ENCODE measurements around the gene FZD10. TPM values are rescaled to one million over a fixed set of nuclear protein-coding genes. Genes with fewer than 3 reads are reported as not detected.

The FZD10 gene
- total RNA-seq, 2 donors from 2014 or later, result under 0.01 to 0.52 TPM

DNA sequence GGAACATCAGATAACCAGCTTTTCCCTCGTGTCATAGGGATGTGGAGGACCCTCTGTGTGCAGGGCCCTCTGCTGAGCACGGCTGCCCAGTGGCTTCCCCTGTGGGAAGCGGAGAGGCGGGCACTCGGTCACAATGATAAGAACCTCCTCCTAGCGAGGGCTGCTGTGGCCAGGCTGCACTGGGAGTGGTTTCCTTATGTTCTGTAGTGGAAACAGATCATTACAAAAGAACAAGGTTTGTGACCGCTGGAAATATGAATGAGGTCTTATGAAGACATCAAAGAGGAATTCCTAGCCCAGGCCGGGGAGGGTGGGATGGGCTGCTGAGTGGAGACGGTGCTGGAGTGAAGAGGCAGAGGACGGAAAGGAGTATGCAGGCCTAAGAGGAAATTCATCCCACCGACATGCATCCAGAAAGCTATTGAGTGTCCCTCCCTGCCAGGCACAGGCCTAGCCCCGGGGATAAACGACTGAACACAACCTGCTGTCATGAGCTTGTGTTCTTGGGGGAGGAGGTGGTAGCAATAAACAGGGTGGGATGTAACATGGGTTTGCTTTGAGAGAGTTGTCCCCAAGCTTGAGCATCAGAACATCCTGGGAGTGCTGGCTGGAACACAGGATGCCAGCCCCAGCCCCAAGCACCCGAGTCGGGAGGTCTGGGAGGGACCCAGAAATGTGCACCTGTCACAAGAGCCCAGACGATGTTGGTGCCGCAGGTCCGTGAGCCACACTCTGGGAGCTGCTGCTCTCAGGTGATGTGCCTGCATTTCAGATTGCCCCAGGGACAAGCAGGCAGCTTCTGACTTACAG, 37.5 kb downstream of the FZD10 start:
- intact Hi-C loops (cut with DNase I), result no loop called here
- Histone ChIP-seq H3K27ac (no peak overlapping the region), H3K9me3 (no peaks in the 10 kb centered on the region), H3K27me3 (no peaks in the 10 kb centered on the region), H3K4me1 (no peaks in the 10 kb centered on the region), H3K36me3 (replicated peaks in 1 of 2; ENCODE audit: insufficient read depth in 1 of 2, low read depth in 2 of 2) (no peaks in the 10 kb centered on the region), H3K4me3 (no peak overlapping the region)
- 35 to 51% methylated on average over 16 to 18 of the region's 18 CpGs for WGBS, 2 donors
- DNase-seq, result no peak
- TF ChIP-seq, protein P1, sequence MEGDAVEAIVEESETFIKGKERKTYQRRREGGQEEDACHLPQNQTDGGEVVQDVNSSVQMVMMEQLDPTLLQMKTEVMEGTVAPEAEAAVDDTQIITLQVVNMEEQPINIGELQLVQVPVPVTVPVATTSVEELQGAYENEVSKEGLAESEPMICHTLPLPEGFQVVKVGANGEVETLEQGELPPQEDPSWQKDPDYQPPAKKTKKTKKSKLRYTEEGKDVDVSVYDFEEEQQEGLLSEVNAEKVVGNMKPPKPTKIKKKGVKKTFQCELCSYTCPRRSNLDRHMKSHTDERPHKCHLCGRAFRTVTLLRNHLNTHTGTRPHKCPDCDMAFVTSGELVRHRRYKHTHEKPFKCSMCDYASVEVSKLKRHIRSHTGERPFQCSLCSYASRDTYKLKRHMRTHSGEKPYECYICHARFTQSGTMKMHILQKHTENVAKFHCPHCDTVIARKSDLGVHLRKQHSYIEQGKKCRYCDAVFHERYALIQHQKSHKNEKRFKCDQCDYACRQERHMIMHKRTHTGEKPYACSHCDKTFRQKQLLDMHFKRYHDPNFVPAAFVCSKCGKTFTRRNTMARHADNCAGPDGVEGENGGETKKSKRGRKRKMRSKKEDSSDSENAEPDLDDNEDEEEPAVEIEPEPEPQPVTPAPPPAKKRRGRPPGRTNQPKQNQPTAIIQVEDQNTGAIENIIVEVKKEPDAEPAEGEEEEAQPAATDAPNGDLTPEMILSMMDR (IDR thresholded peaks at IDR 0.05), result no peak
- no peak for TF ChIP-seq POLR2A (IDR thresholded peaks at IDR 0.05)
- no peak for ATAC-seq

DNA sequence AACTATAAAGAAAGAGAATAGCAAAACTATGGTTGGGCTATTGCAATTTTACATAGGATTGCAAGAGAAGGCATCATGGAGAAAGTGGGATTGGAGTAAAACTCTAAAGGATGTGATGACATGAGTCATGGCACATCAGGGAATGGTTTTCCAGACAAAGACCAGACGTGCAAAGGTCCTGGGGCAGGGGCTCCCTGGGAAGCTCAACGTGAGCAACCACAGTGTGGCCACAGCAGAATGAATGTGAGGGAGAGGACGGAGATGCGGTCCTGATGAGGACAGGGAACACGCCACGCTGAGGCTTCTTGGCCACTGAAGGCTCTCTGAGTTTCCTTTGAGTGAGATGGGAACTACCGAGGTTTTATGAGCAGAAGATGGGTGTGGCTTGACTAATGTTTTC, 38.2 kb downstream of the FZD10 start:
- no peak for DNase-seq
- Histone ChIP-seq H3K27ac (no peak overlapping the region), H3K4me3 (no peak overlapping the region), H3K9me3 (no peaks in the 10 kb centered on the region), H3K4me1 (no peaks in the 10 kb centered on the region), H3K36me3 (replicated peaks in 1 of 2; ENCODE audit: insufficient read depth in 1 of 2, low read depth in 2 of 2) (no peaks in the 10 kb centered on the region), H3K27me3 (no peaks in the 10 kb centered on the region)
- TF ChIP-seq, protein P1 (IDR thresholded peaks at IDR 0.05), result no peak
- no peak for TF ChIP-seq POLR2A (IDR thresholded peaks at IDR 0.05)
- ATAC-seq, result no peak
- intact Hi-C loops (cut with DNase I), result no loop called here
- 78 to 79% methylated on average over 7 of the region's 7 CpGs for WGBS, 2 donors

DNA sequence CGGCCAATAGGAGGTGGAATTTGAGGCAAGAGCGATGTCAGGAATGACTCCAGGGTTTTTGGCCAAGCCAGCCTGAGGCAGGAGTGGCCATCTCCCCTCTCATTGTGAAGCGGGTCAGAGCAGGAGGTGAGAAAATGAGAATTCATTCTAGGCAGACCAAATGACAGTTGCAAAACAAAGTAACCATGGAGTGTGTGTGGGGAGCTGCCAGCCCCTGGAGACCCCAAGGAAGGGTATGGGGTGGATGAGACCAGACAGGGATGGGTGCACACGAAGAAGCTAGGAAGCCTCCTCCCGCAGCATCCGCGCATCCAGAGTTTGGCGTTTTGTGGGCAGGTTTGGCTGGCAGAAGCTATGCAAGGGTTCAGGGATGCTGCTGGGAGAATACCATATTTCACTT, 38.8 kb downstream of the FZD10 start:
- H3K27ac ChIP-seq, result no peak overlapping the region
- H3K4me1 ChIP-seq, result no peaks in the 10 kb centered on the region
- intact Hi-C loops (cut with DNase I), result no loop called here
- ATAC-seq, result no peak
- DNase-seq, result no peak
- WGBS, 2 donors, result 74 to 88% methylated on average over 8 of the region's 8 CpGs
- no peaks in the 10 kb centered on the region for H3K9me3 ChIP-seq
- no peaks in the 10 kb centered on the region for H3K36me3 ChIP-seq (replicated peaks in 1 of 2; ENCODE audit: insufficient read depth in 1 of 2, low read depth in 2 of 2)
- TF ChIP-seq, protein P1 (IDR thresholded peaks at IDR 0.05), result no peak
- TF ChIP-seq POLR2A (IDR thresholded peaks at IDR 0.05), result no peak
- no peak overlapping the region for H3K4me3 ChIP-seq
- no peaks in the 10 kb centered on the region for H3K27me3 ChIP-seq

DNA sequence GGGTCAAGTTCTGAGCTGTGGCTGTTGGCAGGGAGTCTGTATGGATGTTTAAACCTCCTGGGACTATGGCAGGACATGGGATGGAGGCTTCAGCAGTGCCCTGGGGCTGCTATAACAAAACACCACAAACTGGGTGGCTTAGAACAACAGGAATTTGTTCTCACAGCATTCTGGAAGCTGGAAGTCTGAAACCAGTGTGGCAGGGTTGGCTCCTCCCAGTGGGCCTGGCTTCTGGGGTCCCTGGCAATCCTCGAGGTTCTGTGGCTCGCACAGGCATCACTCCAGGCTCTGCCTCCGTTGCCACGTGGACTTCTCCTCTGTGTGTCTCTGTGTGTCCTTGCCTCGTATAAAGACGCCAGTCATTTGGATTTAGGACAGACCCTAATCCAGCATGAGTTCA, 39.9 kb downstream of the FZD10 start:
- 50 to 56% methylated on average over 5 to 6 of the region's 6 CpGs for WGBS, 2 donors
- intact Hi-C loops (cut with DNase I), result no loop called here
- TF ChIP-seq, protein P1 (IDR thresholded peaks at IDR 0.05), result no peak
- no peak for TF ChIP-seq POLR2A (IDR thresholded peaks at IDR 0.05)
- DNase-seq (no peak), ATAC-seq (no peak)
- Histone ChIP-seq H3K27me3 (no peaks in the 10 kb centered on the region), H3K9me3 (no peaks in the 10 kb centered on the region), H3K4me1 (no peaks in the 10 kb centered on the region), H3K36me3 (replicated peaks in 1 of 2; ENCODE audit: insufficient read depth in 1 of 2, low read depth in 2 of 2) (no peaks in the 10 kb centered on the region), H3K4me3 (no peak overlapping the region), H3K27ac (no peak overlapping the region)

DNA sequence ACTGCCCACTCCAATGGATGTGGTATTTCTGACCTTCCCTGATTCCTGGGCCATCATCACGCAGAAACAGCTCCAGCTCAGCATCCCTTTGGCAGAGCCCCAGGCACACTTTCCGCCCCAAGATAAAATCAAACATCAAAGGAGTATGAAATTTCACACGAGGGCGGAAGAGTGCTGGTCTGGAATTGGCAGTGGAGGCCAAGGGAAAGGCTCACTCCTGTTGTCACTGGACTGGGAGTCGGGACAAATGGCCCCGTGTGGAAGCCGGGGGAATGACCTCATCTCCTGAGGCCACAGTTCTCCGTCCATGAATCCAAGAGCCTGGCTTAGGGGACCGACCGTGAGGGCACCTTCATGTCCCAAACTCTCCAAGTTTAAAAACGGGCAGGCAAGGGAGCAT, 40.9 kb downstream of the FZD10 start:
- no peaks in the 10 kb centered on the region for H3K9me3 ChIP-seq
- H3K27me3 ChIP-seq, result no peaks in the 10 kb centered on the region
- intact Hi-C loops (cut with DNase I), result no loop called here
- no peaks in the 10 kb centered on the region for H3K4me1 ChIP-seq
- no peak overlapping the region for H3K4me3 ChIP-seq
- no peak overlapping the region for H3K27ac ChIP-seq
- 52 to 53% methylated on average over 11 of the region's 11 CpGs for WGBS, 2 donors
- TF ChIP-seq POLR2A (IDR thresholded peaks at IDR 0.05), result no peak
- TF ChIP-seq, protein P1 (IDR thresholded peaks at IDR 0.05), result no peak
- no peak for ATAC-seq
- DNase-seq, result no peak
- H3K36me3 ChIP-seq (replicated peaks in 1 of 2; ENCODE audit: insufficient read depth in 1 of 2, low read depth in 2 of 2), result no peaks in the 10 kb centered on the region

Measured in body of pancreas (tissue), 4 donors.